ENCODE measurements around the gene AHDC1. TPM values are rescaled to one million over a fixed set of nuclear protein-coding genes. Genes with fewer than 3 reads are reported as not detected.
A peak's percentile ranks its signal among the peaks of the same experiment; 100 is the strongest.
"Not testable (repeated sequence)": the region's sequence is repeated elsewhere in the genome, so short reads cannot be mapped to it uniquely, and the experiment has no call there.

AHDC1 gene
- total RNA-seq, 2 donors from 2014 or later: 54.5 to 58.3 TPM

- no peak for DNase-seq (ENCODE audit: low spot score)
- intact Hi-C loops (cut with DNase I): no loop called here
Observed at GRCh38 chr1:27560268-27561123, 43.4 kb downstream of the AHDC1 start.

- intact Hi-C loops (cut with DNase I): loop anchor here (5.0 kb wide), 2 partner anchors 43 to 57 kb away; partner anchors contain the start of gene AHDC1 (in 1 of the 2)
- DNase-seq (ENCODE audit: low spot score): no peak
Observed at GRCh38 chr1:27559466-27560030, 44.4 kb downstream of the AHDC1 start.

GRCh38 chr1:27557596-27558340 lies 46.2 kb downstream of the AHDC1 start:
- DNase-seq (ENCODE audit: low spot score): no peak
- intact Hi-C loops (cut with DNase I): loop anchor here (2.0 to 5.0 kb wide), 3 partner anchors 45 to 55 kb away; partner anchors contain the start of gene AHDC1 (in 1 of the 2)

GRCh38 chr1:27556781-27557595 lies 47.0 kb downstream of the AHDC1 start:
- DNase-seq (ENCODE audit: low spot score): peak; percentile 98
- intact Hi-C loops (cut with DNase I): loop anchor here (2.0 to 5.0 kb wide), 3 partner anchors 45 to 55 kb away; partner anchors contain the start of gene AHDC1 (in 1 of the 2)

- intact Hi-C loops (cut with DNase I): loop anchor here (2.0 to 5.0 kb wide), 3 partner anchors 46 to 54 kb away; partner anchors contain the start of gene AHDC1 (in 1 of the 2)
Observed at GRCh38 chr1:27556435-27556780, 47.5 kb downstream of the AHDC1 start.

GRCh38 chr1:27555700-27556424 lies 48.1 kb downstream of the AHDC1 start:
- intact Hi-C loops (cut with DNase I): loop anchor here (2.0 to 5.0 kb wide), 3 partner anchors 46 to 54 kb away; partner anchors contain the start of gene AHDC1 (in 1 of the 2)

More at GRCh38 chr1:27556435-27556780, 47.5 kb downstream of the AHDC1 start:
- no peak for DNase-seq (ENCODE audit: low spot score)

GRCh38 chr1:27554759-27555699 lies 48.9 kb downstream of the AHDC1 start:
- intact Hi-C loops (cut with DNase I): loop anchor here (5.0 kb wide), 2 partner anchors 47 to 53 kb away; partner anchors contain the start of gene AHDC1 (in 1 of the 2)

More at GRCh38 chr1:27555700-27556424, 48.1 kb downstream of the AHDC1 start:
- DNase-seq (ENCODE audit: low spot score): no peak

GRCh38 chr1:27554293-27554692 lies 49.7 kb downstream of the AHDC1 start:
- intact Hi-C loops (cut with DNase I): no loop called here
- no peak for DNase-seq (ENCODE audit: low spot score)

More at GRCh38 chr1:27554759-27555699, 48.9 kb downstream of the AHDC1 start:
- DNase-seq (ENCODE audit: low spot score): no peak

GRCh38 chr1:27553823-27554222 lies 50.1 kb downstream of the AHDC1 start:
- intact Hi-C loops (cut with DNase I): not testable (repeated sequence)

GRCh38 chr1:27552911-27553420 lies 51.0 kb downstream of the AHDC1 start:
- DNase-seq (ENCODE audit: low spot score): no peak
- intact Hi-C loops (cut with DNase I): no loop called here

More at GRCh38 chr1:27553823-27554222, 50.1 kb downstream of the AHDC1 start:
- DNase-seq (ENCODE audit: low spot score): not testable (repeated sequence)

- intact Hi-C loops (cut with DNase I): loop anchor here in 1 of 2 donors (2.0 kb wide), 1 partner anchor 27 kb away; no protein-coding TSS in a partner anchor
- DNase-seq (ENCODE audit: low spot score): no peak
Observed at GRCh38 chr1:27551953-27552312, 52.0 kb downstream of the AHDC1 start.

- no peak for DNase-seq (ENCODE audit: low spot score)
- intact Hi-C loops (cut with DNase I): loop anchor here in 1 of 2 donors (2.0 kb wide), 1 partner anchor 27 kb away; no protein-coding TSS in a partner anchor
Observed at GRCh38 chr1:27551170-27551952, 52.6 kb downstream of the AHDC1 start.

- intact Hi-C loops (cut with DNase I): loop anchor here in 1 of 2 donors (2.0 kb wide), 1 partner anchor 26 kb away; no protein-coding TSS in a partner anchor
- no peak for DNase-seq (ENCODE audit: low spot score)
Observed at GRCh38 chr1:27550510-27551169, 53.3 kb downstream of the AHDC1 start.

GRCh38 chr1:27549807-27550408 lies 54.0 kb downstream of the AHDC1 start:
- no peak for DNase-seq (ENCODE audit: low spot score)
- intact Hi-C loops (cut with DNase I): loop anchor here in 1 of 2 donors (2.0 kb wide), 1 partner anchor 25 kb away; no protein-coding TSS in a partner anchor

Data from posterior vena cava (tissue), 2 donors.